Heart left ventricle (tissue), 13 donors: ENCODE data around the gene HOOK2.

ENCODE experiments used
- POLR2A ChIP-seq, 2 donors: fragments of 450-650 bp; IDR thresholded peaks; one replicate each; pipeline ENCODE4 v1.6.1; 2017; ENCODE audit warnings: antibody characterized with exemption in 2 of 2, mild to moderate bottlenecking in 2 of 2, moderate library complexity in 2 of 2
- TF ChIP-seq, protein P1 (sequence below), 12 donors: fragments of 200-600 bp; sonication (generic) in 4 of 12; IDR thresholded peaks; one replicate each; pipeline versions ENCODE4 v1.5.0 to v1.8.0; 2018 to 2022; ENCODE audit warnings: antibody characterized with exemption in 12 of 12, mild to moderate bottlenecking in 5 of 12
- donor health status: ischemic (EF 13 %, LVEDD 7.1; RV severe dilation, severe dysfunction).
- donor health status: DM: no; HTN: yes; CAD: no.
- donor health status: DM: no; HTN: no; CAD: no.
- donor health status: ischemic (EF 25% LVEDD 6.9; RV normal size, moderate dysfunction).
- donor health status: ischemic (EF 25% LVEDD 5.7; RV mildly dilated, moderate dysfunction).
- donor health status: ischemic (EF 35%, LVEDD 5.7; RV mildly dilated, moderate dysfunction).
- donor health status: nonischemic (EF 11% LVEDD 7.7; RV severe dilation, severe dysfunction).
- donor health status: DM: yes; HTN: yes; CAD: no.
- donor health status: PGD.
- donor health status: ischemic (EF 29% LVEDD 5.4; RV normal size, mild dysfunction).
- donor health status: nonischemic (EF 23%, LVEDD 6.1; RV moderate dilation, normal function).

DNA sequence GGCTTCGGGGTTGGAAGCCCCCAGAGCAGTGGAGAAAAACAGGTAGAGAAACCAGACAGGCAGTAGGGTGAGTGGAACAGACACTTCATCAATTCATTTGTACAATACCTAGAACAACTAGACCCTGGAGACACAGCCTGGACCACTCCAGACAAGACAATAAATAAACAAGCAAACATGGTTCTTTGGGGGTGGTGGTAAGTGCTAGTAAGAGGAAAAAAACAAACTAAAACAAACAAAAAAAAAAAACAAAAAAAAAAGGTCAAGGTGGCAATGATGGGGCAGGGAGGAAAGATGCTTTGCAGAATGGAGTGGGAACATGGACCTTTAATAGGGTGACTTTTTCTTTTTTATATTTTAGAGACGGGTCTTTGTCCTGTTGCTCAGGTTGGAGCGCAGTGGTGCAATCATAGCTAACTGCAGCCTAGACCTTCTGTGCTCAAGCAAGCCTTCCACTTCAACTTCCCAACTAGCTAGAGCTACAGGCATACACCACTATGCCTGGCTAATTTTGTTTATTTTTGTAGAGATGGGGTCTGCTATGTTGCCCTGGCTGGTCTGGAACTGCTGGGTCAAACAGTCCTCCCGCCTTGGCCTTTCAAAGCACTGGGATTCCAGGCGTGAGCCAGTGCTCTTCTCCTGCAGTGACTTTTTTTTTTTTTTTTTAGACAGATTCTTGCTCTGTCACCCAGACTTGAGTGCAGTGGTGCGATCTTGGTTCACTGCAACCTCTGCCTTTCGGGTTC lies 19.0 kb upstream of the HOOK2 start:
- TF ChIP-seq, protein P1, sequence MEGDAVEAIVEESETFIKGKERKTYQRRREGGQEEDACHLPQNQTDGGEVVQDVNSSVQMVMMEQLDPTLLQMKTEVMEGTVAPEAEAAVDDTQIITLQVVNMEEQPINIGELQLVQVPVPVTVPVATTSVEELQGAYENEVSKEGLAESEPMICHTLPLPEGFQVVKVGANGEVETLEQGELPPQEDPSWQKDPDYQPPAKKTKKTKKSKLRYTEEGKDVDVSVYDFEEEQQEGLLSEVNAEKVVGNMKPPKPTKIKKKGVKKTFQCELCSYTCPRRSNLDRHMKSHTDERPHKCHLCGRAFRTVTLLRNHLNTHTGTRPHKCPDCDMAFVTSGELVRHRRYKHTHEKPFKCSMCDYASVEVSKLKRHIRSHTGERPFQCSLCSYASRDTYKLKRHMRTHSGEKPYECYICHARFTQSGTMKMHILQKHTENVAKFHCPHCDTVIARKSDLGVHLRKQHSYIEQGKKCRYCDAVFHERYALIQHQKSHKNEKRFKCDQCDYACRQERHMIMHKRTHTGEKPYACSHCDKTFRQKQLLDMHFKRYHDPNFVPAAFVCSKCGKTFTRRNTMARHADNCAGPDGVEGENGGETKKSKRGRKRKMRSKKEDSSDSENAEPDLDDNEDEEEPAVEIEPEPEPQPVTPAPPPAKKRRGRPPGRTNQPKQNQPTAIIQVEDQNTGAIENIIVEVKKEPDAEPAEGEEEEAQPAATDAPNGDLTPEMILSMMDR (IDR thresholded peaks at IDR 0.05), result no peak
- no peak for TF ChIP-seq POLR2A (IDR thresholded peaks at IDR 0.05)
